ENCODE data around the gene EPYC.
A peak's percentile ranks its signal among the peaks of the same experiment; 100 is the strongest.
"Not testable (repeated sequence)": the region's sequence is repeated elsewhere in the genome, so short reads cannot be mapped to it uniquely, and the experiment has no call there.

Gene EPYC

DNA sequence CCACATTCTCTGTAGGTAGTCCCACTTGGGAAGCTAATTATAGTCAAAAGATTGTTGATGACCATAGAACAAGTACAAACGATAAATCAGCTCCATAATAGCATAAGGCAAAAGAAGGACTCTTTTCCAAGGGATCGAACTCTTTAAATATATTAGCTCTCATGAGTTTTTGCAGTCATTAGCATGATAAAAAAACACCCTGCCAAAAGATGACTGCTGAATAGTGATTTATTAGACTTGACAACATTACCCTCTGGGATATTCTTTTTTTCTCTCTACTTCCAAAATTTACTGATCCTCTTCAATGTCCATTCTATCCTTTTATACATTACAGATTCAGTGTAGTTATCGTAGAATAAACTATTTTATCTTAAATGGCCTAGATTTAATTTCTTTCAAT lies 14.2 kb downstream of the EPYC start:
- DNase-seq (ENCODE audit: low read depth), result no peak

DNA sequence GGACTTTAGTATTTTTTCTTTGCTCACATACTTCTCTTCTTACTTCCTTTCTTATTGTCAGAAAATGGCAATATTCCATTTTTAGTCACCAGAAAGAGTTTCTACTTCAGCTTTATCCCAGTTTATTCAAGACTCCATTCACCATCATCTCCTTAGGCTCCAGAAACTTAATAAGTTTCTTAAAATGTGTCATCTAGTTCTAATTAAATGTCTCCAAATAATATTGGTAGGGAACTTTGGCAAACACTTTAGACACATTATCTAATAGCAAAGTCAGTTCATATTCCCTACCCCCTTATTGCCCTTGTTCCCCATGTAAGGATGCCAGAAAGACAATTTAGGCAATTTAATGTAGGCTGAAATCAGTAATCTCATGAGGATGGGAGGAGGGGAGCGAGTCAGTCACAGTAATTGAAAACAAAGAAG lies 15.1 kb downstream of the EPYC start:
- DNase-seq (ENCODE audit: low read depth), result no peak

DNA sequence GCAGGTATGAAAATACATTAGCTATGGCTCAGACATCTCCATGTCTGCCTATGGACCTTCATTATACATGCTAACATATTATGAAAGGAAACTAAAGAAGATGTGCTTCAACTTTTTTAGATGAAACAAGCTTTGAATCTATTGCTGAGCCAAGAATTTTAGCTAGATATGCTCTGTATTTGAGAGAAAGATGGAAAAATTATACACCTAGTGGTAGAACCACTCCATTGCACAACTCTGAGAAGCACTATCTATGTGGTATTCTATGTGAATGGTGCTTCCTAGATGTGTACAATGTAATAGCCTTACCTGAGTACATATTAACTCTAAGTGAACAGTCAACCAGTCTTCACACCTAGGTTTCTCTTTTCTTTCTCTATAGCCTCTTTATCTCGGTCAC lies 17.3 kb downstream of the EPYC start:
- no peak for DNase-seq (ENCODE audit: low read depth)

DNA sequence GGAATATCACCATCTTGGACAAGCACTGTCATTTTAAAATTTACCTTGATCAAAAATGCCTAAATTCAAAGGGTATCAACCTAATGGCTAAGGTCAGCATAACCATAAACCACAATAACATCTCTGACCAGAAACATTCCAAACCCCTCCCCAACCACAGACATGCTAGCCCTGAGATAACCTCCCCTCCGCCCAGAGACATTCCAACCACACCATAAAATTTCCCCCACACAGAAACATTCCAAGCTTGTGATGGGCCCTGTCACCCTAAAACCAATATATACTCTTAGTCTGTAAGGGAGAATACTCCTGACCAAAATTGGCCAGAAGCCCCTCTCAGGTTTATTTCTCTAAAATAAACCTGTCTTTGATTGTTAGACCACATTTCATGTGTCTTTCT lies 17.7 kb downstream of the EPYC start:
- peak; percentile 71 for DNase-seq (ENCODE audit: low read depth)

DNA sequence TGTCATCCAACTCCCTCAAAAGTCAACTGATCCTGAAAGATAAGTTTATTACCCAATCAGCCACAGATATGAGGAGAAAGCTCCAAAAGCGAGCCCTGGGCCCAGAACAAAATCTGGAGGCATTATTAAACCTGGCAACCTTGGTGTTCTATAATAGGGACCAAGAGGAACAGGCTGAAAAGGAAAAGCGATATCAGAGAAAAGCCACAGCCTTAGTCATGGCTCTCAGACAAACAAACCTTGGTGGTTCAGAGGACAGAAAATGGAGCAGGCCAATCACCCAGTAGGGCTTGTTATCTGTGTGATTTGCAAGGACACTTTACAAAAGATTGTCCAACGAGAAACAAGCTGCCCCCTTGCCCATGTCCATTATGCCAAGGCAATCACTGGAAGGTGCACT lies 19.4 kb downstream of the EPYC start:
- DNase-seq (ENCODE audit: low read depth), result not testable (repeated sequence)

DNA sequence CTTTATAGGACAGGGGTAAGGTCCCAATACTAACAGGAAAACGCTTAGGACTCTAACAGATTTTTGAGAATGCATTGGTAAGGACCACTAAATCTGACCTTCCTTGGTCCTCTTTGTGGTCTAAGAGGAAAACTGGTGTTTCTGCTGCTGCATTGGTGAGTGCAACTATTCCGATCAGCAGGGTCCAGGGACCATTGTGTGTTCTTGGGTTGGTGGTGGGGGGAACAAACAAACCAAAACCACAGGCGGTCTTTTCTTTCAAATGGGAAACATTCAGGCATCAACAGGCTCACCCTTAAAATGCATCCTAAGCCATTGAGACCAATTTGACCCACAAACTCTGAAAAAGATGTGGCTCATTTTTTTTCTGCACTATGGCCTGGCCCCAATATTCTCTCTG lies 20.7 kb downstream of the EPYC start:
- no peak for DNase-seq (ENCODE audit: low read depth)

DNA sequence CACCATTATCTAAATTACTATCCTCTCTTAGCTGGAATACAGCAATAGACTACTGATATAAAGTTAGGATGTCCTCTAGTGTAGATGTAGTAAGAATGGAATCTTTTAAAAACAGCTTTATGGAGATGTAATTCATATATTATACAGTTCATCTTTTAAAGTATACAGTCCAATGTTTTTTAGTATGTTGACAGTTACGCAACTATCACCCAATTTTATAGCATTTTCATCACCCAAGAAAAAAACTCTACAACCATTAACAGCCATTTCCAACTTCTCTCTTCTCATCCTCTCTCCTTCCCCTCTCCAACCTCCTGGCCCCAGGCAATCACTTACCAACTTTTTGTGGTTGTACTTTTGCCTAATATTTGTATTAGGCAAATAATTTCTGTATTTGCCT lies 22.6 kb downstream of the EPYC start:
- no peak for DNase-seq (ENCODE audit: low read depth)

DNA sequence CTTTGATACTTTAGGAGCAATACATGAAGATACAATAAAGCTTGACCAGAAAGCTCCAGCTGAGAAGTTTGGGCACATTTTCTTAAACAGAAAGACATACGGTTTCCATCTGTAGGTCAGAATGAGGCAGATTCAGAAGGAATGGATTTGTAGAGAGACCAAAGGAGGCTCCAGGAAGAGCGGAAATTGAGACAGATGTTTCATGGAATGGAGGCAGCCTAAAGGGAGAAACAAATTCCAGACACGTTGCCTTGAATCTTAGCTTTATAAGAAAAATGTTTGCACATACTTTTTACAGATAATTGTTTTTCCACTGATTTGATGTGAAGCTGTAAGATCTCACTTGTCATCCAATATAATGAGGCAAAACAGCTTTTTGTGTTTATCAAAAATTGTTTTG lies 24.8 kb downstream of the EPYC start:
- DNase-seq (ENCODE audit: low read depth), result peak; percentile 62

DNA sequence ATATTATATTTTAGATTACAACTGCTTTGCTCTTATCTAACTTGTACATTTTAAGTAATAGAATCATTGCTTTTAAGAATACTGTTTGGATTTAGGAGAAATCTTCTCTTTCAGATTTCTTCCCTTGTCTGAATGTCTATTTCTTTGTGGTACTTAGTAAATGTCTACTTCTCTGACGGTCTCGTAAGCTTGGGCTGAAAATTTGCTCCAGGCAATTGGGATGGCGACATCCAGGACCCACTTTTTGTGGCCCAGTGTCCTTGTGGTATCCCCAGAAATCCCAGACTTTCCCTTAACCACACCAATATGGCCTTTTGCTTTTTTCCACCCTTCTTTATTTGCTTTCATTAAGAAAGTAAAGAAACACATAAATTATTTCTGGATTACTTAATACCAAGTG lies 25.8 kb downstream of the EPYC start:
- no peak for DNase-seq (ENCODE audit: low read depth)

DNA sequence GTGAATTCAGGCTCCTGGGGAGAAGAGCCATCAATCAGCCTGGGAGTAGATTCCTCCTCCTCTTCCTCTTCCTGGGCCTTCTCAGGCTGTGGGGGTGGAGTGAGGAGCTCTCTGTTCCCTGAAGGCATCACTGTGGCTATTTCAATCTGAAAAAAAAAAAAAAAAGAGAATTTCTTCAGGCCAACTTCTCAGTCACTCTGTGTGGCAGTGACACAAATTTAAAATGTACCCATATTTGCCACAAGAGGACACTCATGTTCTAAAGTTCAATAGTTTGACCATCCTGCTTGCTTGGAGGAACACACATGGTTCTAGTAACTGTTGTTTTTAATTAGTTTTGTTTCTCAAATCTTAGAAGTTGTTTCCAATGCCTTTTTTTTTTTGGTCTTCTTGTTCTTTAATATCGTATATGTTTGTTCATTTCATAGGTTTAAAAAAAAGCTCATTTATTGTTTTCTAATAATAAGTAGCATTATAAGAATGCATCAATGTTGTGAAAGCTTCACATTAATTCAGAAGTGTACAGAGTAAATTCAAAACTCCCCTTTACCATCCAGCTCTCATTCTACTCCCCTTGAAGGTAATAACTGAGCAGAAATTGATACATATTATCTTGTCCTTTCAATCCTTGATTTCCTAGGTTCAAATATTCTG lies 26.5 kb downstream of the EPYC start:
- peak; percentile 85 for DNase-seq (ENCODE audit: low read depth)

DNA sequence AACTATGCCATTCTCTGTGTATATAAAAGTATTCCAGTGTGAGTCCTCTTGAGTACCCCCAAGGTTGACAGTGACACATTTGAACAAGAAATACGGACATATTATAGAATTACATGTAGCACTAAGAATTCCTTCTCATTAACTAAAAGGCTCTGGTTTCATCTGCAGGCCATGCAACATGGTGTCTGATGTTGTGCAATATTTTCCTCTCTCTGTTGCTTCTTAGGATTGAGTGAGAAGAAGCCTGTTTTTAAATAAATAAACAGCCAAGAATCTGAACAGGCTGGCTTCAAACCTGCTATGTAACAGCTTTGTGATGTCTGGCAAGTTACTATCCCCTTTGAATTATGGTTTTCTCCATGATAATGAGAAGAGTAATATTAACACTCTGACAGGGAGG lies 27.5 kb downstream of the EPYC start:
- DNase-seq (ENCODE audit: low read depth), result peak; percentile 61

DNA sequence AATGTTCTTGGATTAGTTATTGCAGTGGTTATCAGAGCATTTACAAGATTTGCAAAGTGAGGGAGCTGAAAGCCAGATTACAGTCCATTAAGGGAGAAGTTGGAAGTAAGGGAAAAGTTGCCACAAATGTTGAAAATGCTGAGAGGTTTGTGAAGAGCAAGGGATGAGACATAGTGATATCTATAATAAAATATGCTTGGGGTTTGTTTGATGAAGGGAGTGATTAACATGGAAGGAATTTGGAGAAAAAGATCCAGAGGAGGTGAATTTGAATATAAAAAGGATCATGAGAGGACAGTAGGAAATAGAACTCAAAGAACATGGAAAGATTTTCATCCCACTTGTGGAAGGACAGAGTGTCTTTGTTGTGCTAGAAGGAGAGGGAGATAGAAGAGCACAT lies 30.5 kb downstream of the EPYC start:
- peak; percentile 81 for DNase-seq (ENCODE audit: low read depth)

DNA sequence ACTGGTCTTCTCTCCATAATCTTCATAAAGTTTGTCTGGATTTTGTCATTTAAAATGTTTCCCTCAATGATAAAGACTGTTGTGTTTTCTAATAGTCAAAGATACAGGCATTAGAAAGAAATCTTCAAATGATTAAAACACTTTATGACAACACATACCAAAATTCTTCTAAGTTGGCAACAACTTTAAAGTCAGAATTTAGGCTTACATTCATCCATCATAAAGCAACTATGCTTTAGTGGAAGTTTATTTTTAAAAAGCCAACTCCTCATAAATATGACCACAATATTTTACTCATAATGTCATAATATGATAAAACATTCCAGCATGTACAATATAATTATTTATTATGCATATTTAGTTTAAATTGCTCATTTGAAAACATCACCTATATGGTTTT lies 32.5 kb downstream of the EPYC start:
- DNase-seq (ENCODE audit: low read depth), result peak; percentile 27

DNA sequence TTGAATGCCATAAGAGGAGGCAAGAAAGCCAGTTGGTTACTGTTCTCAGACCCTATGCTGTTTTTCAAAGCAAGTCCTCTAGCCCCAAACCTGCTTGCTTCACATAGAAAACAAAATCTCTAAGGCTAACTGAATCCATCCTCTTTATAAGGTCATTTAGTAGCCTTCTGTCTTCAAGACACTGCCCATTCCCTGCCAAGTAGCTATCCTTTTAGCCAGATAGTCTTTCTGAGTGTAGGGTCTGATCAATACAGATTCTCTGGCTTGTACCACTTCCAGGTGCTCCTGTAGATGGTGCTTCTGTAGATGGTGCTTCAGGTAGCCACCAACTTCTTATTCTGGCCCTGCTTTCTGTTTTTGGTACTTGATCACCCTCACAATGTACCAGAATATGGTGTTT lies 33.9 kb downstream of the EPYC start:
- no peak for DNase-seq (ENCODE audit: low read depth)

DNA sequence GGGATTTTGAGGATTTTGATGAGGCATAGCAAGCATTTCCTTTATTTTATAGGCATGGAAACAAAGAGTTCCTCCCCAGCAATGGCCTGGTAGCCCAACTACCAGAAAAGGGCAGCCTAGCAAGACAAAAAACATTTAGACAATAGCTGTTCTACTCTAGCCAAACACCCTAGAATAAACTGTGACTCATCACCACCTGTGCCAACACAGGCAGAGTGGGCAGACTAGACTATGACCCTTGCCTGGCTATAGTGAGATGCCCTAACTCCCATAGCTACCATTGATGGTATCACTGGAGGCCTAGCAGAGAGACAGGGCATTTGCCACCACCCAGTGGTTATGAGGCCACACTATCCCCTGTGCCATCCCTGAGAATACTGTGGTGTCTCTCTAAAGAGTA lies 34.3 kb downstream of the EPYC start:
- DNase-seq (ENCODE audit: low read depth), result peak; percentile 20

DNA sequence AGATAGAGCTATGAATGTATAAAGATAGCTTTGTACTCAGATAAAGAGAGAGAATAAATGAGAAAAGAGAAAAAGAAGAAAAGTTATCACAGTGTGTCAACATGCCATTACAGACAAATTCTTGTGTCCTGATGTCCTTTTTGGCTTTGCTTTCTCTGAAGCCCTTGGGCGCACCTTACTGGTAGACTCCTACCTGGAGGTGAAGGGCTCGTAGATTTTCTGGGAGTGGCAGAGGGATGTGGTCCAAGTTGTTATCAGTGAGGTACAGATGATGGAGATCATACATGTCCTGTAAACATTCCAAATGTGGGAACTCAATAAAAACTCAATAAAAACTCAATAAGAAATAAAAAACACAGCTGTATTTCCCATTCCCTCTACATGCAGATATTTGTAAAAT lies 34.9 kb downstream of the EPYC start:
- no peak for DNase-seq (ENCODE audit: low read depth)

DNA sequence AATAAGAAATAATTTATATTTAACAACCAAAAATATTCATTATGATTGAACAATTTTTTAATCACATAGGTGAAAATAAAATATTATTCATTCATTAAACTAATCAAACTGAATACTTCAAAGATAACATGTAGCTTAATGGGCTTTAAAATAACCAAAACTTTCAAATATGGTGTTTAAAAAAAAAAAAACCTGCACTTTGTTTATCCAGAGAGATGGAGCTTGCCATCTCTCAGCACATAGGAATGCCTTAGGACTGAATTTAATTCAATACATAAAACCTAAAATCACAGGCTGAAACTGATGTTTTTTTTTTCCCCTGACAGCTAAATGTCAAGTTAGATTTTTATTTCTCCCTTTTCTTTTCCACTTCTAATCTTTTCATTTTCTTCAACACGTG lies 35.4 kb downstream of the EPYC start:
- DNase-seq (ENCODE audit: low read depth), result peak; percentile 23

DNA sequence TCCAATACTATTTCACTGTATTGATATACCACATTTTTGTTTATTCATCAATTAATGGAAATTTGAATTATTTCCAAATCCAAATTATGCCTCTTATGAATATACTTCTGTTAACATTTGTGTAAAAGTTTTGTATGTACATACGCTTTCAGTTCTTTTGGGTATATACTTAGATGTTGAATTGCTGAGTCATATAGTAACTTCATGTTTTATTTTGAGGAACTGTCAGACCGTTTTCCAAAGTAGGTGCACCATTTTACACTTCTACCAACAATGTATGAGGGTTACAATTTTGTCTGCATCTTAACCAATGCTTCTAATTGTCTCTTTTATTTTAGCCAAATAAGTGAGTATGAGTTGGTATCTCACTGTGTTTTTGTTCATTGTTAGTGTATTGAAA lies 39.6 kb downstream of the EPYC start:
- no peak for DNase-seq (ENCODE audit: low read depth)

DNA sequence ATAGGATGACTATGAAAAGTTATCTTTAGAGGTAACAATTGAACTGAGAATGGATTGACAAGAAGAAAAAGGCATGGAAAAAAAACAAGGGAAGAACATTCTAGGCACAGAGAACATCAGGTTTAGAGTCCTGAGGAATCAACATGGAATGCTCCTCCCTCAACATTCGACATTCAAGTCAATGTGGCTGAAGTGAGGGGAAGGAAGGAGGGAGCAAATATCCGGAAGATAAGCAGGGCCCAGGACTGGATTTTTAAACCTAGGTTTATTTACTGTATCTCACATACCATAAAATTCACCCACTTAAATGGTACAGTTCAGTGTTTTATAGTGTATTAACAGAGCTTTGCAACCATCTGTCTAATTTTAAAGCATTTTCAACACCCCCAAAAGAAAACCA lies 40.2 kb downstream of the EPYC start:
- no peak for DNase-seq (ENCODE audit: low read depth)

DNA sequence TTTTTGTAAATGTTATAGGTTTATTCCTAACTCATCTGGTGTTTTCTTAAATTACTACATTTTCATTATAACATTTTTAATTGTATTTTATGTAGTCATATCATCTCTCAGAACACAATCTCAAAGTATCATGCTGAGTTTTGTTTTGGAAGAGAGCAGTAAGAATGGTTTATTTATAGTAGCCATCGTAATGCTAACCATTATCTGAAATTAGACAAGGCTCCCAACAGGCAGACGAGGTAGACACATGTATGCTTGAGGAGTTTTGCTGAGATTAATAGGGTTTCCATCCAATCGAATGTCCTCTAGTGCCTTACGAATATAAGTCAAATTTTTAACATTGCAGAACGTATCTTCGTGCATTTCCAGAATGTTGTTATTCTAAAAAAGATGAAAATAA lies 40.8 kb downstream of the EPYC start:
- DNase-seq (ENCODE audit: low read depth), result no peak

DNA sequence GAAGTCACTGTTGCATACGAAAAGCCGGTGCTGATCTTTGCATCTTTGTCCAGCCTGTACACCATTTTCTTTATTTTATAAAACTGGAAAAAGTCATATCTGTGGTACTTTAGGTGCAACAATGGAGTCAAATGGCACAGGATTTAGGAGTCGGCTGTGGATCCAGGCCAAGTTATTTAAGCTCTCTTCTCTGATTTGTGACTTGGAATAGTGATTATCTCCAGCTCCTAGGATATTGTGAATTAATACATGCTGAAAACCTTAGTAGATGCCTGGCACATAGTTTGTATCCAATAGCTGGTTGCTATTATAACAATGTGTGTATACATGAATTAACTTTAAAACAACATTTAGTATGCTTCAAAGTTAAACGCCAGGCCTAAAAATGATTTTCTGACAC lies 43.6 kb downstream of the EPYC start:
- no peak for DNase-seq (ENCODE audit: low read depth)

DNA sequence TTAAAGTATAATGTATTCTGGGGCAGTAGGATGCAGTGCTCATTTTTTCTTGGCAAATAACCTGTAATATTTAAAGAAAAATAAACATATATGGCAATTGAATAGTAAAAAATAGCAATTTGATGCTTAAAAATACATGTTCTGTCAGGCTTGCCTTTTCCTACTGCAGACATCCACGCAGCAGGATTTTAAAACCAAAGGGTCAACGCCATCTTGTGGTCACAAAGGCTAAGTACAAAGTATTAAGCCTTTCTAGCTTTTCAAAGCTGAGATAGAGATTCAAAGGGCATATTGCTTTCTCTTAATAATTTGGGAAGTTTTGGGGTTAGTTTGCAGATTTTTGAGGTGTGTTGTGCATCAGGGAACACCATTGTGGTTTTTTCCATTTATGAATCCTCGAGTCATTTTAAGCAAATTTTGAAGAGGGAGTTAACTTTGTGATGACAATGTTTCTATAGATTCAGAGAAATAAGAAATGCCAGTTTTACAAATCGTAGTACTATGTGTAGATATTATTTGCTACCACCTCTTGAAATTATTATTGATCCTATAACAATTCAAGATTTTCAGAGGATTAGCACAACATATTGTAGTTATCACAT lies 45.1 kb downstream of the EPYC start:
- peak; percentile 61 for DNase-seq (ENCODE audit: low read depth)

DNA sequence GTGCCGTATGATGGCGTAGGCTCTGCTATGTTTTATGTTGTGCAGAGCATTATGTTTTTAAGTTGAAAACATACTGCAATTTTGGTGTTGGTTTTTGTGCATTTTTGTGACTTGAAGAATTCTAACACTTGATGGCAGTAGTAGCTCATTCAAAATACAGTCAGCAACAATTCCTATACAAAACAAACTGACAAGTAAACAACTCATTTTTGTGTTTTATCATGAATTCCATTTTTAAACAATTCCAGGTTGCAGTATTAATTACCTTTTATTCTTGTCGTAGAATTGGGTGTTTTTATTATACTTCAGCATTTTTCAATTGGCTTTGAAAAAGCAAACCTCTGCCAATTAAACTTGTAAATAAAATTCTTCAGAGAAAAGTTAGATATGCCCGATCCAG lies 45.7 kb downstream of the EPYC start:
- peak; percentile 21 for DNase-seq (ENCODE audit: low read depth)

DNA sequence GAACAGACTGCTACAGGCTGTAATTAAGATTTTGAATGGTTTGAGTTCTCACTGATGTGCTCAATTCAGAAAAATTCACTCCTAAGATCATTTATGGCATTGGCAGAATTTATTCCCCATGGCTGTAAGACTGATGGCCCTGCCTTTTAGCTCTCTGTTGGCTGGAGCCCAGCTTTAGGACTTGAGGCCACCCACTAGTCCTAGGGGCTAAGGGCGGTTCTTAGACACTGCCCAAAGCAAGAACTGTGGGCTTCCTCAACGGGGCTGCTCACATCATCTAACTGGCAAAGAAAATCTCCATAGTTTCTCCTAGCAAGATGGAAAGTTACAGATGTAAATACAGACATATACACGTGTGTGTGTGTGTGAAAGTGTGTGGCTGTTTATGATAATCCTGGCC lies 46.4 kb downstream of the EPYC start:
- no peak for DNase-seq (ENCODE audit: low read depth)

Measured in EH (cell line).